ENCODE measurements around the gene SPAG7. TPM values are rescaled to one million over a fixed set of nuclear protein-coding genes. Genes with fewer than 3 reads are reported as not detected.
"Not testable (repeated sequence)": the region's sequence is repeated elsewhere in the genome, so short reads cannot be mapped to it uniquely, and the experiment has no call there.

SPAG7 gene
- total RNA-seq, 1 donor from 2014 or later, result 50.3 TPM

DNA sequence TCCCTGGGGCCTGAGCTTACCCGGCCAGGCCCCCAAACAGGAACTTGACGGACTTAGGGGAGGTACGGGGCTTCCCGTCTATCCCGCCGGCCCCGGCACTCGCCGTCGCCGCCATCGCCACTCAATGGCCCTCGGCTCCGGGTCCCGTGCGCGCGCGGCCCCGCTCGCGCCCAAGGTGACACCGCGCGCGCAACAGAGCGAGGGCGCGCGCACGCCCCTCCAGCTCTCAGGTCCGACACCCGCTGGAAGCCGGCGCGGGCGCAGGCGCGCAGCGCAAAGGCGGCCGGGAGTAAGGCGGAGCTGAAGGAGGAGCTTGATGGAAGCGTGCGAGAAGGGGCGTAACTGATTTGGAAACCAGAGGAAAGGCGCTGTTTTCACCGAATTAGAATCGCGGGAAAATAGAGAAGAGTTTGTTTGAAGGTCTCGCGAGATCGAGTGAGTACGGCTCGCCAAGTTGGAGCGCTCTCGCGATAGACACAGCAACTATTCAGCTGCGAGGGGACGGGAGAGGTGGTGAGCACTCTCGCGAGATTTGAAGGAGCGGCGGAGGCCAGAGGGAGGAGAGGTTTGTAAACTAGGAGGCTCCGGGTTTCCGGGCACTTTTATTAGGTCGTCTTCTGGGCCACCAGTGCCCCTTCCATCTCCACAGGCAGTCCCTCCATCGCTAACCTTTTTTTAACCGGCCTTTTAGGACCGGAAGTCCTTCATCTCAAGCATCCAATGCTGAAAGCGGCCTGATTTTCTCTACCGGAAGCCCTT is 27.6 kb downstream of the SPAG7 start, which contains the start of the genes RNF167 and SLC25A11:
RNF167 (plus strand) TSS at position 473 of the 759 bp plus-strand sequence. CDS start 642 bp downstream, outside the sequence.
SLC25A11 (minus strand) TSS at position 251 of the 759 bp plus-strand sequence; CDS start at position 115, 136 bp downstream.
- intact Hi-C loops (cut with micrococcal nuclease), result loop anchor here (1.0 to 10.0 kb wide), 10 partner anchors 8 to 1715 kb away; partner anchors contain the start of genes ARRB2, C17orf100, INCA1 and KIF1C

DNA sequence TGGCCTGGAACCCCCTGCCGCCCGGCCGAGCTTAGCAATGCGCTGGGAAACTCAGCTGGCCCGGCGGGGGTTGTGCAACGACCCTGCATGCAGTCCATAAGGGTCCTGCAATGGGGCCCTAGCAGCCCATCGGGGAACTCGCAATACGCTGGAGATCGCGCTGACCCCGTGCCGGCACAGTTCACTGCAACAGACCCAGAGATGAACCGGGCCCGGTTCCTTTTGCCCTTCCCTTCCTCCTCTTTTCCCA is 28.1 kb downstream of the SPAG7 start:
- intact Hi-C loops (cut with micrococcal nuclease), result no loop called here

DNA sequence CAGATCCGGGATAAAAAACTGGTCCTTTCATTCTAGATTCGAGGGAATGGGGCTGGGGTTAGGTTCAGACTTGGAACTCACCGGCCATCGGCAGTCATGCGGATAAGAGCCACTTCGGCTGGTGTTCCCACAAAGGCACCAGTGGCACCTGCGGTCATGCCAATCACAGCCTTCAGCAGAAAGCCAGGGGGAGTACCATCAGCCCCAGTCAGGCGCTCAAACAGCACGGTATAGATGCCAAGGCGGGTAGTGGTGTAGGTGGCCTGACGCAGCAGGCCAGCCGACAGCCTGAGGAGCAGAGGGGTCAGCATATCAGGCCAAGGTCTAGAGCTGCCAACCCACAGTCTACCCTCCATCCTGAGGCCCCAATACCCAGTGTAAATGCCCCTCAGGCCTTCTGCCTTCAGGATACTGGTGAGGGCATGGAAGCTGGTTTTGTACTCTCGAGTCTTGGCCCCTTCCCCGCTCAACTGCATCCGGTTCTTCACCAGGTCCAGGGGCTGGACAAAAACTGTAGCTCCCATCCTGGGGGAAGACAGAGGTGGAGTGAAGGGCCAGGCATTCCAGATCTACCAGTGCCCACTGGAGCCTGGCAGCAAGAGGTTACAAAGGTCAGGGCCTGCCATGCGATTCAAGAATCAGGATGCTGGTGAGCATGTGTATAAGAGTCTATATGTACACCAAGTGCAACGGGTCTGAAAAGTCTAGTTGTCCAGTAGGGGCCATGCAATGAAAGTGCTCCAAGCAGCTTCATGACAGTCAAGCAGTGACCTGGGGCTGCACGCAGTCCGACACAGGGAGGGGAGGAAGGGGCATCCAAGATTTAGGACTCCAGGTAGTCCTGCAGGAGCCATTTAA is 28.7 kb downstream of the SPAG7 start:
- intact Hi-C loops (cut with micrococcal nuclease), result no loop called here

- intact Hi-C loops (cut with micrococcal nuclease), result no loop called here
Measured at GRCh38 chr17:4938069-4938491, 29.5 kb downstream of the SPAG7 start.

DNA sequence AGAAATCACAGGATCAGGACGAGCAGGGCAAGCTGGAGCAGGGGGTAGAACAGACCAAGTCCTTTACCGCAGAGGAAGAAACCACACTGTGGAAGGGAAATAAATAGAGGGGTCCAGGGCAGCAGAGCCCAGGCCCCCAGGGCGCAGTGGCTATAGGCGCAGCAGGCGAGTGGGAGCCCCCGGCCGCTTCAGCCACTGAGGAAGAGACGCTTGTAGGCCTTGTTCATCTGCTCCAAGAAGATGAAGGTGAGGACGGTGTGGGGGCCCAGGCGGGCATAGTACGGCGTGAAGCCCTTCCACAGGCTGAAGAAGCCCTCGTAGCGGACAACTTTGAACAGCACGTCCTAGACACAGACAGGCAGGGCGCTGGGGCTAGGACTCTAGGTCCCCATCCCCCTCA is 30.1 kb downstream of the SPAG7 start:
- intact Hi-C loops (cut with micrococcal nuclease), result no loop called here

GRCh38 chr17:4936436-4936835 is 31.2 kb downstream of the SPAG7 start:
- intact Hi-C loops (cut with micrococcal nuclease), result no loop called here

DNA sequence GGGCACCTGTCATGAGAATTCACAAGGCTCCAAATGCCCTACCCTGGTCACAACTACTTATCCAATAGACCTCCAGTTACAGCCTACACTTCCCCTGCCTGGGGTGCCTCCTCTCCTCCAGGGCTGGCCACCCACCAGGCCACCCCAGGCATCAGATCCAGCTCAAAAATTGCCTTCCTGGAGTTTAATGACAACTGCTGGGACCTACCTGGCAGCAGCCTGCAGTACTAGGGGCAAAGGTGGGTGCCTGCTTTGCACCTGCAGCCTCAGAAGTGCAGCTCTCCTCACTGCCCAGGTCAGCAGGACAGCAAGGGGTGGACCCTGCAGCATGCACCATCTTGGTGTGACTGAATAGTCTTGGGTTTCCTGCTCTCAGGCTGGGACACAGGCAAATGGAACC is 32.0 kb downstream of the SPAG7 start:
- intact Hi-C loops (cut with micrococcal nuclease), result no loop called here

- intact Hi-C loops (cut with micrococcal nuclease), result no loop called here
Measured at GRCh38 chr17:4934173-4934979, 33.2 kb downstream of the SPAG7 start.

DNA sequence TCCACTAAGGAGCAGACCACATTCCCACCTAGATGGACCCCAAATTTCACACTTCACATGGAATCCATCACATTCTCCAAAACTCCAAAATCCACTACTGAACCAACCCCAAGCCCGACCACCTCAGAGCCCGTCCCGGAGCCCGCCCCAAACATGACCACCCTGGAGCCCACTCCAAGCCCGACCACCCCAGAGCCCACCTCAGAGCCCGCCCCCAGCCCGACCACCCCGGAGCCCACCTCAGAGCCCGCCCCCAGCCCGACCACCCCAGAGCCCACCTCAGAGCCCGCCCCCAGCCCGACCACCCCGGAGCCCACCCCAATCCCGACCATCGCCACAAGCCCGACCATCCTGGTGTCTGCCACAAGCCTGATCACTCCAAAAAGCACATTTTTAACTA is 34.0 kb downstream of the SPAG7 start:
- intact Hi-C loops (cut with micrococcal nuclease), result no loop called here

DNA sequence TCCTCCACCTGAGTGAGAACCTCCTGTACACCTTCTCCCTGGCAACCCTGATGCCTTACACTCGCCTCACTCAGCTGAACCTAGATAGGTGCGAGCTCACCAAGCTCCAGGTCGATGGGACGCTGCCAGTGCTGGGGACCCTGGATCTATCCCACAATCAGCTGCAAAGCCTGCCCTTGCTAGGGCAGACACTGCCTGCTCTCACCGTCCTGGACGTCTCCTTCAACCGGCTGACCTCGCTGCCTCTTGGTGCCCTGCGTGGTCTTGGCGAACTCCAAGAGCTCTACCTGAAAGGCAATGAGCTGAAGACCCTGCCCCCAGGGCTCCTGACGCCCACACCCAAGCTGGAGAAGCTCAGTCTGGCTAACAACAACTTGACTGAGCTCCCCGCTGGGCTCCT is 34.9 kb downstream of the SPAG7 start:
- intact Hi-C loops (cut with micrococcal nuclease), result no loop called here

GRCh38 chr17:4931963-4932362 is 35.7 kb downstream of the SPAG7 start, which contains the start of gene GP1BA:
GP1BA (plus strand) TSS chr17:4932277; CDS start chr17:4932605, 328 bp downstream.
- intact Hi-C loops (cut with micrococcal nuclease), result no loop called here

- intact Hi-C loops (cut with micrococcal nuclease), result no loop called here
Measured at GRCh38 chr17:4928881-4929280, 38.7 kb downstream of the SPAG7 start.

GRCh38 chr17:4926577-4927335 is 40.9 kb downstream of the SPAG7 start:
- intact Hi-C loops (cut with micrococcal nuclease), result not testable (repeated sequence)

- intact Hi-C loops (cut with micrococcal nuclease), result no loop called here
Measured at GRCh38 chr17:4921320-4921719, 46.3 kb downstream of the SPAG7 start.

- intact Hi-C loops (cut with micrococcal nuclease), result no loop called here
Measured at GRCh38 chr17:4920351-4921048, 47.1 kb downstream of the SPAG7 start.

- intact Hi-C loops (cut with micrococcal nuclease), result no loop called here
Measured at GRCh38 chr17:4919511-4920047, 48.0 kb downstream of the SPAG7 start.

DNA sequence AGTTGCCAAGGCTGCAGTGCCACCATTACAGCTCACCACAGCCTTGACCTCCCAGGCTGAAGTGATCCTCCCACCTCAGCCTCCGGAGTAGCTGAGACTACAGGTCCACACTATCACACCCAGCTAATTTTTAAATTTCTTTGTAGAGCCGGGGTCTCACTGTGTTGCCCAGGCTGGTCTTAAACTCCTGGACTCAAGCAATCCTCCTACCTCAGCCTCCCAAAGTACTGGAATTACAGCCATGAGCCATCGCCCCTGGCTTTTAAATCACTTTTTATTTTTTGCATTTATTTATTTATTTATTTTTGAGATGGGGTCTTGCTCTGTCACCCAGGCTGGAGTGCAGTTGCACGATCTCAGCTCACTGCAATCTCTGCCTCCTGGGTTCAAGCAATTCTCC is 53.1 kb downstream of the SPAG7 start:
- intact Hi-C loops (cut with micrococcal nuclease), result not testable (repeated sequence)

- intact Hi-C loops (cut with micrococcal nuclease), result no loop called here
Measured at GRCh38 chr17:4913994-4914393, 53.6 kb downstream of the SPAG7 start.

Data from T-helper 2 cell treated with Interferon-gamma antibody and Interleukin-4, amounts not matched to agents 100 ng/mL and 5 ng/mL, for 36 hours (primary cell).